ENCODE results near the gene CCR9.

- TF ChIP-seq POLR2AphosphoS5 (IDR thresholded peaks at IDR 0.05; ENCODE audit: low read depth, low read length): no peak
- no peak for TF ChIP-seq TAF1 (IDR thresholded peaks at IDR 0.05; ENCODE audit: borderline replicate concordance, insufficient read depth, low read length)
Observed at GRCh38 chr3:45865563-45865962, 20.8 kb upstream of the CCR9 start.
